Right ventricle myocardium superior (tissue), 1 donor: ENCODE results near the gene BMP3. TPM values are rescaled to one million over a fixed set of nuclear protein-coding genes. Genes with fewer than 3 reads are reported as not detected.

Experiments used
- ATAC-seq: fragments of 200-7000 bp; cut with Tn5 transposase; one replicate; pipeline ENCODE4 v1.9.1; 2020; ENCODE audit warnings: mild to moderate bottlenecking; ENCODE audit not compliant: poor library complexity
- DNase-seq: peaks from one replicate; pipeline ENCODE4 v3.0.0-alpha.2; 2020
- intact Hi-C: fragments of 100-400 bp; cut with DNase I; formaldehyde crosslinking; loops from one replicate; pipeline ENCODE4 v1.11.2; 2022
- total RNA-seq: library from RNA; stranded (reverse); fragmentation: NEBNext Ultra II Directional; extraction: Animal tissue kit (Norgen Biotek cat#: 25700); gene quantifications from one replicate; pipeline ENCODE4 v1.2.1, GENCODE V29; 2021
- donor health status: DM: no; HTN: yes; CAD: no; lungs with severe emphysema.

BMP3 gene
- total RNA-seq, 1 donor from 2014 or later, result not detected

DNA sequence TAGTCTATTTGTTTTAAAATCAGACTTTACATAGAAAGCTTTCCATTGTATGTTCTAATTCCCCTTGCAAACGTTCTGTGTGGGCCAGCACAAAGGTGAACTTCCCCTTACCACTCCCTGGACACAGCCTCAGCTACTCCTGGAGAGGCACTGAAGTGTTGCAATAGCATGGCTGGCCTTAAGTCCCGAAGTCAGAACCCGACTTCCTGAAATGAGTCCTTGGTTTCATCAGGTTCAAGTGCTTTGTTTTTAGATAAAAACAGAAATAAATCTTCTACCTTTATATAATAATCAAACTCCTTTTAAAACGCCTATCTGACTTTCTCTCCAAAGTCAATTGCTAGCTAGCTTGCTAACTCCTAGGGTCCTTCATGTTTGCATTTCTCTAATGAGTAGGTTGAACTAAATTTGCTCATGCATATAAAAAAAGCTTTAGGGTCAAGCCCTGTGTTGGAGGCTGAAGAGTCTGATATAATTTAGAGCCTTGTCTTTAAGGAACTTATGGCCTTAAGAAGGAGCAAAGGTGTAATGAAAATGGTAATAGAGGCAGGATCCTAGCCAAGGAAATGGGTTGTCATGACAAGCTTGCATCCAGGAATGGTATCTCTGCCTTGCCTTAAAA, 9.0 kb downstream of the BMP3 start:
- no peak for ATAC-seq
- intact Hi-C loops, result no loop called here

DNA sequence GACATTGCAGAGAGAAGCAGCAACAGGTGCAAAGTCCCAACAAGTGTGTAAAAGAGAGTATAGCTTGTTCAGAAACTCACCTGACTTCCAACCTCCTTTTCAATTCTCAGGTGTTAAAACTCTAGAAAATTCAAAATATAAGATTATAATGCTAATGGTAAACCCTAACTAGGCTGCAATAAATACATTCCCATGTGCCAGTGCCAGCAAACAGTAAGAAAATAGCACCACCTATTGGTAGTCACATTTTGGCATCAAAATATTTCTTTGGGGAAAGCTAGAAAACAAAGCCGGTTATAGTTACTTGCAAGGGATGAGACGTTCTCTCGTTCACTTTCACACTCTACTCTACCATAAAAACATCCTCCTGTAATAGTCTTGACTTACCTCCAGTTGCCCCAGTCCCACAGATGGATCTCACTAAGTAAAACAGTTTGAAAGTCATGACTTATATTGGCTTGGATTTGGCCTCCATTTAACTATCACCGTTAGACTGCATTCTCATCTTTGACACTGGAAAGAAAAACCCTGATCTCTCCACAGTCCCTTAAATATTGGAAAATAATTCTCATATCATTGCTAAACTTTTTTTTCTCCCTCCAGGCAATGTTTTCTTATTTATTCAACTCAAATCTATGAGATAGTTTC, 9.6 kb downstream of the BMP3 start:
- ATAC-seq, result no peak
- no peak for DNase-seq
- intact Hi-C loops, result no loop called here

More for the DNA sequence above, 9.0 kb downstream of the BMP3 start:
- no peak for DNase-seq

DNA sequence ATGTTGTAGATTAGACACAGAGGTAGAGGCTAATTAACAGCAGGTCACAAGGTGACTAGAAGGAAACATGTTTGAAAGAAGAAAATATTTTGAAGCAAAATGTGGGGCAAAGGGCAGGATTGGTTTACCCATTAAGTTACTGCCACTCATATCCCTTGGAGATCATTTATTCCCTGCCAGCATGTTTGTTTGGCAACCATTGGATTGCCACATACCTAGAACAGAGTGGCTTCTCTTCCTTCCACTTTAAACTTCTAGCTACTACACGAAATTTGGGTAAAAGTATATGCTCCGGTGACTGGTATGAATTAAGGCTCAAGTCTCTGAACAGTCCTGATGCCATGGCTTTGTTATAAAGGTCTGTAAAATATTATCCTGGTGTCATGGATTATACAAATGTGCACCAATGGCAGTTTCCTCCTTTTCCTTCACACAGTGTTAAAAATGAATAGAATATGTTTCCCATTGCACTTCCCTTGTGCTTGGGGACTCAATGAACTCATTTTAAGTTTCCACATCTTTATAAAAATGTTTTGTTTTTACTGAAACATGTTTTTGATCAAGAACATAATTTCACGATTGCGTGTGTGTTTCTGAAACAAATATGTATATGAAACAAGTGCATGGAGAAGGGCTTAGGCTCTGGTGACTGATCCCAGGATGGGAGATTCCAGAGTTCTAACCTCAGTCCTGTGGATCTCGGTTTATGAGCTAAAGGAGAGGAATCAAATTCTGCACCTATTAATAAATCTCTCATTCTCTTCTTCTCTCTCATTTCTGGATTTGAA, 12.3 kb downstream of the BMP3 start:
- intact Hi-C loops, result no loop called here
- DNase-seq, result no peak
- ATAC-seq, result no peak

DNA sequence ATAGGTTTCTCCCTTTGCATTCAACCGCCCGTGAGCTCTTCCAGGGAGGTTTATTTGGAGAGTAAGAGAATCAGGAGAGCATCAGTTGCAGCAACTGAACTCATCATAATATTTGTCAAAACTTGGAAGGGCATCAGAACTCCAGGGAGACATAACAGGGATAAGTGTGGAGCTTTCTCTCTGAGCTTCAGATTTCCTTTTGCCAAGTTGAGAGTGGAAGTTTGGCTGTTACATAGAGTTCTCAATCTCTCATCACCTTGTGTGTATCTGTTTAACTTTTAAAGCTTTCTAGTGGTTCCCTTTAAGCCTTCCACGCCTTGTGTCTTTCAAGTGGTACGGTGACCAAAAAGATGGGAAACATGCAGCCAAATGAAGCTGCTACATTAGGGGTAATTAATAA, 18.8 kb downstream of the BMP3 start:
- ATAC-seq (peak; percentile 89), DNase-seq (no peak)
- intact Hi-C loops, result no loop called here

DNA sequence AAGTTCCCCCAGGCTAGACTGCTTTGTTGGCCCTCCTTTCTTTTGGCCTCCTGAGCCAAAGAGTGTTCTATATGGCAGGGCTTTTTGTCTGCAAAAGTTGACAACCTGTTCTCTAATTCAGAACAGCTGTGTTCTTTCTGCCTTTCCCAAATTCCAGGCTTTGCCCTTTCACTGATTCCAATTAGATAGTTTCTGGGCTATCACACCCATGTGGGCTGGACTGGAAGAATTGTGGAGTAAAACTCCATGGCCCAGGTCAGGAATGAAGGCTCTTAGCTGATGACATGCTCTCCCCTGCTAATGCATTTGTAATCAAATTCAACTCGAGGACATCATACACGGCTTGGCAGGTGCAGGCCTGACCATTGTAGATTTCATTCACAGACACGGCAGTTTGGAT, 19.4 kb downstream of the BMP3 start:
- no peak for ATAC-seq
- intact Hi-C loops, result loop anchor here (5.0 kb wide), 1 partner anchor 683 kb away; no protein-coding TSS in a partner anchor
- no peak for DNase-seq

DNA sequence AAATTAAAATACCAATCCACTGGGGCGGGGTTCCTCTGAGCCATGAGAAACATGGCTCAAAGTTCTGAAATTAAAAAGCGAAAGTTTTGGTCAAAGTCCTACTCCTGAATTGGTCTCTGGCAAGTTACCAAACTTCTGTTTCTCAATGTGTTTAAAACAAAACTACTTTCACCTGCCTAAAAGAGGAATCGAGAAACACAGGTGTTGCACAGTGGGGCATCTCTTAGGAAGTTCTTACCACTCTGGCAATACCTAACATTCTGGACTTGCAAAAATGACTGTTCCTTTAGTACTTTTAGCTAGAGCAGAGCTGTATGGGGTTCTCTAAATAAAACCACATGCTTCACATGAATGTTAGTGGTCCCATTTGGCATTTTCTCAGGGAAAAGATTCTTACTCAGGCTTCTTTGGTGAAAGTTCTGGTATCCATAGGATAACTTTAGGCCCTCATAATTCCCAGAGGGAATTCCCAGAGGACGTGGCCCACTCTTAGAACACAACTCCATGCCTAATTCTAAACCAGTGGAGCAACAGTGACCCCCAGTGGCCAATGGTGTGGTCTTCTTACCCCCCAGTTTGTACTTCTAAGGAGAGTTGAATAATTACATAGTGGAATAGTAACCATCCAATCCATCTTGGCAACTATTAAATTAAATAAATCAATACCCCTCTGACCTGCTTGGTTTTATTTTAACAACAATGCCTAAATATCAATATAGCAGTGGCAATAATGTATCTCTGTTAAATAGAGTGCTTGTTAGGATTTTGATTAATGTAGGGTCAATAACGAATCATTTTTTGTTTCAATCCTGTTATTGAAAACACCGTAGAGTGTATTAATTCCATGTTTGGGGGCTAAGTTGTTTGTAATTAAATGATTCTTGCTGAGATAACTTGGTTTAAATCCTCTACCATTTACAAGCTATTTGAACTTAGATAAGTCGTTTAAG, 21.9 kb downstream of the BMP3 start:
- DNase-seq (peak; percentile 40), ATAC-seq (peak; percentile 81)

DNA sequence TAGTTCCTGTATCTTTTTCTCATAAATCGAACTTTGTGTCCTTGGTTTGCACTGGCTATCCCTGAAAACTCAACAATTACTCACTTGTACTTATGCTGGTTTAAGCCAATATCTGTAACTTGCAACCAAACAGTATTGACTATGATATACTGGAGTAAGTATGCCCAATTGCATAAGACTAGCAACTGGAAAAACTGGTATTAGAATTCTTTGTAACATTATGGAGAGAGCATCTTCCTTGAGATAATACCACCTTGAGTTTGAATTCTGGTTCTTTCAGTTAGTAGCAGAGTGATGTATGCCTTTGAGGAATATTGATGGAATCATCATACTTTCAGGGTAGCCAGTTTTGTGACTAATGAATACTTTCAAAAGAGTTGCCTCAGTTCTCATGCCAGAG, 28.1 kb downstream of the BMP3 start:
- DNase-seq (no peak), ATAC-seq (no peak)
- intact Hi-C loops, result no loop called here

More for the DNA sequence above, 21.9 kb downstream of the BMP3 start:
- intact Hi-C loops, result loop anchor here (5.0 kb wide), 1 partner anchor 685 kb away; no protein-coding TSS in a partner anchor

DNA sequence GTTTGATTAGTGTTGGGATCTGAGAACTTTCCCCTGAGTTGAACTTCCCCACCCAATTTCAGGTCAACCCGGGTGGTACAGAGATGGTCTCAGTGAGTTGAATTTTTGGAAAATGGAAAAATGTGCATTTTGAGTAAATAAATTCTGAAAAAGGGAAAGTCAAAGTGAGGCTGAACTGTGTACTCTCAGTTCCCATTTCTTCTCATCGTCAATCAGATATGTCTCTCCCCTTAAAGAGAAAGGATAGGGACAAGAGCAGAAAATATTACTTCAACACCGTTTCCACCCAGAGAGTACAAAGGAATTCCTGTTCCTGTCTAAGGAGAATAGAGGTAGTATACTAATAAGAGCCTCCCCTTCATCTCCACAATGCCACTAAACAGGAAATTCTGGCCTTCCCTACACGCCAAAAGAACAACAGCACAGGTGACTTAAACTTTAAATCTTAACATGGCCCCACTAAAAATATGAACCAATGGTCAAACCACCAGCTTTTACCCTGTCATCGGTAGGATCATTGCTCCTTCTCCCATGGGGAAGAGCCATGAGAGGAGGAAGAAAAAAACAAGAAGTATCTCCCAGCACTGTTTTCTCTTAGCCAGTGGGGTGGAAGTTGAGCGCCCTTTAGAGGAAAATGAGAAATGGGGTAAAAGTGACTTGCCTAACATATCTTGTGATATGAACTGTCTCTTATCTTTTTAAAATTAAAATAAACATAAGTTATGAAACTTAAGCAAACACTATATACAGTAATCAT, 30.3 kb downstream of the BMP3 start:
- no peak for ATAC-seq
- intact Hi-C loops, result no loop called here

DNA sequence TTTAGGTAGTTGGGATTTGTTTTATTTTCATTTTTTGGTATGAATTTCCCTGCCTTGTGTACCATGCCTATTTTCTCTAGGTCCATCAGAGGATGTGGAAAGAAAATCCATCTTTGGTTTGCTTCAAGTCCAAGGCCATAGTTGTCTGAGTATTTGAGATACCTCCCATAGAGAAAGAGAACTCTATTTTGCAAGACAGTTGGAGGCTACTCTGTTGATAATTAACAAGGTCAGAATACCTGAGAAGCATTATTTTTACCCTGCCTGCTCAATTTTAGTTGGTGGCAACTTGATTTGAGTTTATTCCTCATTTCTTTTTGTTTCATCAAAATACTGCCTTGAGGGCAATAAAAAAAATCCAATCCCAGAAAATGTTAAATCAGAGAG, 30.8 kb downstream of the BMP3 start:
- intact Hi-C loops, result no loop called here
- ATAC-seq (no peak), DNase-seq (no peak)

More for the DNA sequence above, 30.3 kb downstream of the BMP3 start:
- DNase-seq, result no peak

DNA sequence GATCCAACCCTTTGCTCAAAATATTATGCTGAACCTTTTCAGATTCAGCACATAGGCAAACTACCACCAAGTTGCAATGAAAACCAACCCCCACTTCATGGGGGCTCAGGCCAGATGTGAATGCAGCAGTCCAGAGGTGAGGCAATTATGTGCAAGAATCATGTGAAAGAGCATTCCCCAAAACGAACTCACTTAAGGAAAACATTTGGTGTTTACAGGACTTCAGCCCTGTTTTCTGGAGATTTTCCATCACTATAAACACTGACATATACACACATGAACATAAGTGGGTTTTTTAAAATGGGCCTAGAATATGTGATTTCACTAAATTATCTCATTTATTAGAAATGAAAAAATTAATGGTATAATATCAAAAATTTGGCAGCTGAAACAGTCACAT, 31.5 kb downstream of the BMP3 start:
- ATAC-seq, result no peak
- DNase-seq, result no peak
- intact Hi-C loops, result no loop called here

DNA sequence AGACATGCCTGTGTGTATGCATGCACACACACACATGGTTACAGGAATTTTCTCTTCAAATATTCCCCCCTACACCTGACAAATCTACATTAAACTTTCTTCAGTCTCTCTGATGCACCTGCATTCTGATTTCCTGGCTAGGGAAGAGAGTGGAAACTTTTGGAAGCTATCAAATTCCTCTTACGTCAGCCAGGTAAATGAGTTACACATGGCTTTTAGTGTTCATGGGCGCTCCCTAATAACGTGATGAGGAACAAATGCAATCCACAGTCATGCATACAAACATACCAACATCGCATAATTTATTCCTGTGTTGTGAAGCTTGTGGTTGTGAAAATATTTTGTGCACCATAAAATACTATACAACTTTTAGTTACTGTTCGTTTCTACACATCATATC, 34.9 kb downstream of the BMP3 start:
- DNase-seq, result no peak
- no peak for ATAC-seq
- intact Hi-C loops, result loop anchor here (5.0 kb wide), 1 partner anchor 287 kb away; no protein-coding TSS in a partner anchor

DNA sequence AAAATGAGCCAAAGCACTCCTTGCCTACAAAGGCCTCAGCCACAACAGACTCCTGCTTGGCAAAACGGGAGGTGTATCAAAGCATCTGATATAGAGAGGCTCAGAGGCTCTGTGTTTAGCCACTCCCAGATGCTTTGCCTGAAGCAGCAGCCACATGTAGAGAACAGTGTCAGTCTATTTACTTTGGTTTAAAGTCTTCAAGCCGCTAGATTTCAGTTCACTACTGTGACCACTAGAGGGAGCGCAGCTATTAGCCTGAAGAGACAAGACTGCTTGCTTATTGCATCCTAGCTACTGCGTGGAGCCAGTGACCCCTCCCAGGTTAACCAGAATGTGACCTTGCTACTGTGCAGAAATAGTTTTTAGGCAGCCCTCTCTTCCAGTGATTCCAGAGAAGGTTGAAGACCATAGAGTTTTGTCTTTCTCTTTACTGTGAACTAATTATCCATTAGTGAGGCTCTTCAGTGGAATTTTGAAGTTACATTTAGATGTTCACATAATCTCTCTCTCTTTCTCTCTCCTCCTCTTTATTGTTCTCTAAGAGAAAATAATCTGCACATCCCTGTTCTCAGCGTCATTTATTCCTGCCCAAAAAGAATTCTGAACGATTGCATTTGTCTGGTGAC, 39.3 kb downstream of the BMP3 start:
- ATAC-seq, result peak; percentile 87
- DNase-seq, result no peak
- intact Hi-C loops, result loop anchor here (5.0 kb wide), 1 partner anchor 282 kb away; no protein-coding TSS in a partner anchor

DNA sequence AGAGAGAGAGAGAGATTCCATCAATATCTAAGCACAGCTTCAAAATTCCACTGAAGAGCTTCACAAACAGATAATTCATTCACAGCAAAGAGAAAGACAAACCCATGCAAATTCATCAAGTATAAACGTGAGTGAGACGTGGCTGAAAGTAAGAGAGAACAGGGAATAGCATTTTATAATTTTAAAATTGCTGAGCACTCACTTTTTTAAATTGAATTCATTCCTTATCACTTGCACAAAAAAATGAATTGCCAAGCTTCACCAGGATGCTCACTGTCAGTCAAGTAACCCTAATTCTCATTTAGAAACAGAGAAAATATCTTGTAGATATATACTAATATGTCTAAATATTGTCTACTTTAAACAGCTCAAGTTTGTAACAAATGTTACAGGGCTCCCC, 40.5 kb downstream of the BMP3 start:
- DNase-seq (no peak), ATAC-seq (no peak)
- intact Hi-C loops, result no loop called here

DNA sequence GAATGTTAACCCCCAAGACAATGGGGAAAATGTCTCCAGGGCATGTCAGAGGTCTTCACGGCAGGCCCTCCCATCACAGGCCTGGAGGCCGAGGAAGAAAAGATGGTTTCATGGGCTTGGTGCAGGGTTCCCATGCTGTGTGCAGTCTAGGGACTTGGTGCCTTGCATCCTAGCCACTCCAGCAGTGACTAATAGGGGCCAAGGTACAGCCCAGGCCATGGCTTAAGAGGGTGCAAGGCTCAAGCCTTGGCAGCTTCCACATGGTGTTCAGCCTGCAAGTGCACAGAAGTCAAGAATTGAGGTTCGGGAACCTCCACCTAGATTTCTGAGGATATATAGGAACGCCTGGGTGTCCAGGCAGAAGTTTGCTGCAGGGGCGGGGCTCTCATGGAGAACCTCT, 50.6 kb downstream of the BMP3 start:
- no peak for DNase-seq
- ATAC-seq, result no peak
- intact Hi-C loops, result no loop called here

DNA sequence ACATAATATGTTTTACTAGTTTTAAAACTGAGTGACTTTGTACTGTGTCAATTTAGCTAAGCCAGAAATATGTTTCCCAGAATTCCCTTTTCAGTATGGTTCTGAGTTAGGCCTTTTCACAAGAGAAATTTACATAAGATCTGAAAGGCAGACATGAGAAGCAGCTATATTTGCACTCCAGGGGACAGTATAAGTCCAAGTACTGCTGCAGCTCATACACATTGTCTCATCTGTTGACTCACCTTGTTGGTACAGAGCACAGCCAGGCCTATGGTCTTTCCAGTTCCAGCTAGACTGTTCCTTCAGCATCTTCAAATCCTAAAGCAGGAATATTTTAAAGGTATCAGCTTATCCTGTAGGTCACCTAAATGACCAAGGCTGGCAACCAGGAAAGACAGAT, 53.5 kb downstream of the BMP3 start:
- ATAC-seq, result no peak
- no peak for DNase-seq
- intact Hi-C loops, result no loop called here

DNA sequence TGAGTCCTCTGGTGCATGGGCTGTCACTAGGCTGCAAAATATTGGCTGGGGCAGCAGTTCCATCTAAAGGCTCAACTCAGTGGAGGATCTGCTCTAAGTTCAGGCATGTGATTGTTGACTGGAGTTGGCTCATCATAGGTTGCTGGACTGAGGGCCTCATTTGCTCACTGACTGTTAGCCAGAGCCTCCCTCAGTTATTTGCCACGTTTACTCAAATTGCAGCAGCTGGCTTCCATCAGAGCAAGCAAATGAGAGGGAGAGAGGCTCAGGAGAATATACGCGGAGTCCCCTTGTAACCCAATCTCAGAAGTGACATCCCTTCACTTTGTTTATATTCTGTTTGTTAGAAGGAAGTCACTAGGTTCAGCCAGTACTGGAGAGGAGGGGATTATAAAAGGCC, 54.1 kb downstream of the BMP3 start:
- DNase-seq (no peak), ATAC-seq (no peak)
- intact Hi-C loops, result no loop called here

DNA sequence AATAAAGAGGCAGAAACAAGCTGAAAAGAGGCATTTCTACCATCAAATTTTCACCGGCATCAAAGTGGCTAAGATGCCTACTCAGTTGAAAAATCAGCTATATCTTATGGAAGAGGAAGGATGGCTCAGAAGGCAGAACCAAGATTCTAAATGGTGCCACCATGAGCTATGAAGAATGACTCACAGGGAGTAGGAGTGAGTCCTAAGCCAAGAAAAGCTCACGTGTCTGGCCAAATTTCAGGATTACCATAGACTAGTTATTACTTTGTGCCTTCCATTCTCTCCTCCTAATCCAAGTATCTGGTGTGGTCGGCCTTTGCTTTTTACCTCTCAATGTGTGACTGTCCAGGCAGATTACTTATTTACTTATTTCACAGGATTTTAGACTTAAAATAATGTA, 54.8 kb downstream of the BMP3 start:
- no peak for ATAC-seq
- intact Hi-C loops, result no loop called here
- DNase-seq, result no peak

DNA sequence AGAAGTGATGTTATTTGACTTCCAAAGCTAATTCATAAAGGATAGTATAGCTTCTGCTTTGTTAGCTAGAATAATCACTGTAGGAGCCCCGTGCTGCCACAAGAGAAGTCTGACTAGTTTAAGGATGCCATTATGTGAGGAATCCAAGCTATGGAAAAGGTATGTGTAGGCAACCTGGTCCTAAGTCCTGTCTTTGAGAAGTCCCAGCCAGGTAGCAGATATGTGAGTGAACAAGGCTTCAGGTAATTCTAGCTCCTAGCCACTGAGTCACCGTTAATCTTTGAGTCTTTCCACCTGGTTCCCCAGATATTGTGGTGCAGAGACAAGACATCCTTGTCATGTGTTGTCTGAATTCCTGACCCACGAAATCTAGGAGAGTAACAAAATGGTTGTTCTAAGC, 55.5 kb downstream of the BMP3 start:
- DNase-seq, result no peak
- intact Hi-C loops, result no loop called here
- ATAC-seq, result no peak
